GM12891 (cell line): Measurements from ENCODE around the gene HOXB6.

Experiments used
- PAX5 ChIP-seq: IDR thresholded peaks from 2 replicates; pipeline ENCODE4 v1.6.1; 2011; ENCODE audit warnings: low read length, moderate library complexity, mild to moderate bottlenecking; ENCODE audit not compliant: insufficient read depth, severe bottlenecking
- POLR2A ChIP-seq: IDR thresholded peaks from 2 replicates; pipeline ENCODE4 v1.6.1; 2011; ENCODE audit warnings: low read depth, low read length, control low read depth
- POLR2AphosphoS5 ChIP-seq: IDR thresholded peaks from 2 replicates; pipeline ENCODE4 v1.6.1; 2011; ENCODE audit warnings: low read depth, low read length, control low read depth
- TAF1 ChIP-seq: IDR thresholded peaks from 2 replicates; pipeline ENCODE4 v1.6.1; 2011; ENCODE audit warnings: low read depth, low read length, control low read depth

- TF ChIP-seq POLR2AphosphoS5, result no peak
- TF ChIP-seq POLR2A, result no peak
- no peak for TF ChIP-seq TAF1
- TF ChIP-seq PAX5, result no peak
Observed at GRCh38 chr17:48569674-48570324, 35.0 kb downstream of the HOXB6 start.
